Middle frontal gyrus (tissue), 1 donor: Measurements from ENCODE around the gene RFPL2.
"Not testable (repeated sequence)": the region's sequence is repeated elsewhere in the genome, so short reads cannot be mapped to it uniquely, and the experiment has no call there.

ENCODE experiments used
- DNase-seq: peaks from one replicate; pipeline ENCODE4 v3.0.0-alpha.2; 2015; ENCODE audit warnings: low spot score; ENCODE audit errors: extremely low spot score

The RFPL2 gene

DNA sequence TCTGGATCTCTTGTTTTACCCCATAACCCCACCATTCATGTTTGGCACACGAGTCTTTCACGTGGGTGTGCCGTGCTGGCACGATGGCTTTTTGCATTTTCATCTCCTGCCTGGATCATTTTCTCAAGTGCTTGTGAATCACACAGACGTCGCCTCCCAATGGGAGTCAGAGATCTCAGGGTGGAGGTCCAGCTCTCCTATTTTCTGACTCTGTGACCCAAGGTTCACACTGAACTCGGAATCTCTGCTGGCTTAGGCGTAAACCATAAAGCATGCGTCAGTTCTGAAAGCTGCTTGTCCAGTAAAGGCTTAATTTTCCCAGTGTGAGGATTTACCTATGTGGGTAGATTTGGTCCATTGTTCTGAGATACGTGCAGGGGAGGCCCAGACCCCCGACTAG, 29.8 kb downstream of the RFPL2 start:
- no peak for DNase-seq

DNA sequence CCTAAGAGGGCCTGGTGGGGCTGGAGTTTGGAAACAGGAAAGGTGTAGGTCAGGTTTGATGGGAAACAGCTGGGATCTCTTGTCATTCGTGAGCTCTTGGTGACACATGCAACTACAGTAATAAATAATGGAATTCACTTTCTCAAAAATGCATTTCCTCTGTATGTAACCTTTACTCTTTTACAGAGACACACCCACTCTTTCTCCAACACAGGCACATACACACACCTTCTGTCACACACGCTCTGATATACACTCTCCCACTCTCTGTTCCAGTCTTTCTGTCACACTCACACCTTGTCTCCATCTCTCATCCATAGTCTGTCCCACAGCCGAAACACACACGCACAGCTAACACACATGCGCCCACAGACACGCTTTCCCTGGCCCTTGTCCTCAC, 39.2 kb downstream of the RFPL2 start:
- DNase-seq = no peak

DNA sequence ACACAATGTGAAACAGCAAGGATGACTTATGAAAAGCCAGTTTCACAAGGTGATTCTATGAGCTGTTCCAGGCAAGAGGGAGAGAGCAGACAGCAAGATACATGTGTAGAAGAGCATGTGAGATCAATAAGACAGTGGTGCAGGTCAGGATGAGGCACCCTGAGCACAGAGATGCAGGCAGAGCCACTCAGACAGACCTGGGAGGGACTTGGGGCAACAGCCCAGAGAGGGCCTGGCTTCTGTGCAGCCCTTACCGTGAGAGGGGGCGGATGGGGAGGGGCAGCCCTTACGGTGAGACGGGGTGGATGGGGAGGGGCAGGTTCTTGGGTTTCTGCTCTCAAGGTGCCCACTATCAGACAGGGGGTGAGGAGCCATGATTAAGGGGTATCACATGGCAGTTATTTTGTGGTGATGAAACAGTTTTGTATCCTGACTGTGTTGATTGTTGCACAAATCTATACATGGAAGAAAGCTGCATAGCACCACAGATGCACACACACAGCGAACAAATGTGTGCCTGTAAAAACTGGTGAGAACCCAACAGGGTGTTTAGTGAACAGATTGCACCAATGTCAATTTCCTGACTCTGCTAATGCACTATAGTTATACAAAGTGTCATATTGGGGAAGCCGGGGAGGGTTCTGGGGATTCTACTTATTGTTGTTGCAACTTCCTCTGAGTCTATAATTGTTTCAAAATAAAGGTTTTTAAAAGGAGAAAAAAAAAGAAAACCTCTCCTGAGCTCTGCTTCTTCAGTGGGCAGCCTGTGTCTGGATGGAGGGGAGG, 40.6 kb downstream of the RFPL2 start:
- DNase-seq = no peak

DNA sequence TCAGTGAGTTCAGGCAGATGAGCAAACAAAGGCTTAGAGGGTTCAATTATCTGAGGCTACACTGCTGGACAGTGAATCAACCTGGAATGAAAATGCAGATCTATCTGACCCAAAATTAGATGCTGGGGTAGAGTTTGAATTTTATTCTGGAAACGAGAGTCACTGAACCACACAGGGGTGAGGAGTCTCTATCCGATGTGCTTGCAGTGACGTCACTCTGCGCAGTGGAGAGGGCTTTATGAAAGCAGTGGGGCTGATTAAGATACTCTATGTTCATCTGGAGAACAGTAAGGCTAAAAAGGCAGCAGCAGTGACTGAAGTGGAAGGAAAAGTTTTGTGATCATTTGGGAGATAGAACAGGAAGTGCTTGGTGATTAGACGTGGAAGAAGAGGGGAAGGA, 44.5 kb downstream of the RFPL2 start:
- not testable (repeated sequence) for DNase-seq

DNA sequence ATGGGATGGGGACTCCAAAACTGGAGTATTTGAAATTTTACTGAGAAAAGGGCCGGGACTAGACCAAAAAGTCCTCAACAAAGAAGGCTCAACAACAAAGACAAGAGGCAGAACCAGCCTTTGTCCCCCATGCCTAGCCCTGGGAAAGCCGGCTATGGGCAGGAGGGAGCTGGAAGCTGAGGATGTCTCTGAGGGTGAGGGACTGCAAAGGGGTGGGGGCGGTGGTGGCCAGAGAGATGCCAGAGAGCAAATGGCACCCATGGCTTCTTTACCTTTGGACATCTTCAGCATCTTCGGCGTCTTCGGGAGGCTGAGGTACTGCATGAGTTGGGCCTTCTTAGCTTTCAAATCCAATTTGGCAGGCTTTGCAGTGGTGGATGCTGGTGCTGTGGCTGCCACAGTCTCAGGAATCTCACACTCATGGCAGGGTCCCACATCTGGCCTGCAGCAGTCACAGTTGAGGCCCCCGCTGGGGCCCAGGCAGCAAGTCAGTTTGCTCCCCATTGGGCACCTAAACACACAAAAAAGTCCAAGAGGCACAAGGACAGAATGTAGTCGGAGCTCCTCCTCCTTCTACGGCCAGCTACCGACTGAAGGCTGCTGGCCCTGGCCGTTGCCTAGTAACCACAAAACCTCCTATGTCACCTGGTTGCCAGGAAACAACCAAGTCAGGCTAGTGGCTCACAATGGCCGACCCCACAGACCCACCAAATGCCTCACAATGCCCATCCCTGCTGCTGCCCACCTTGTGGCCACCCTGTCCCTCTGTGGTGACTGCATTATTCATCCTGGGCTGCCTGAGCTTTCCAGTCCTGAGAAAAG, 46.0 kb downstream of the RFPL2 start, which contains the start of gene C22orf42:
C22orf42 (minus strand) TSS at position 592 of the 822 bp plus-strand sequence; CDS start at position 504, 88 bp downstream.
- no peak for DNase-seq

DNA sequence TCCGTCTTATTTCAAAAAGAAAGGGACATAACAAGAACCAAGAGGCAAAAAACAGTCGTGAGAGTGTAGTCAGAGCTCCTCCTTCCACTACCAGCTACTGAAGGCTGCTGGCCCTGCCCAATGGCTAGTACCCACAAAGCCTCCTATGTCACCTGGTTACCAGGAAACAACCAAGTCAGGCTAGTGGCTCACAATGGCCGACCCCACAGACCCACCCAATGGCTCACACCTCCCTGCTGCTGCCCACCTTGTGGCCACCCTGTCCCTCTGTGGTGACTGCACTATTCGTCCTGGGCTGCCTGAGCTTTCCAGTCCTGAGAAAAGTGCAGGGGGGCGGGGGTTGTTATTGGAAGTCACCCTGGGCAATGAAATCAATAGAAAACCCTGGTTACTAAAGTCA, 47.2 kb downstream of the RFPL2 start:
- not testable (repeated sequence) for DNase-seq

DNA sequence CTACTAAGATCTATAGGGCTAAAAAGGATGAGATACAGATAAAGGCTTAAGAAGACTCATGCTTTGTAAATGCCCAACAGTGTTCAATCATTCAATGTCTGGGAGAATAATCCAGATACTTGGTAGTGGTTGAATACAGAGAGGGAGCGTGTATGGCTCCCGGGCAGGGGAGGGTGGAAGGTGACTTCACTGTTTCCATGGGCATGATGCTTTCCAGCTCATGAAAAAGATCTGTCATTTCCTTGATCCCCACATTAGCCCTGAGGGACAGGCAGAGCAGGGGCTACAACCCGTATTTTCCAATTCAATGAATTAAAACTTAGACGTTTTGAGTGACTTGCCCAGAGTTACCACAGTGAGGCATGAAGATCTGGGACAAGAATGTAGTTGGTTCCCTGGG, 50.1 kb downstream of the RFPL2 start:
- not testable (repeated sequence) for DNase-seq

DNA sequence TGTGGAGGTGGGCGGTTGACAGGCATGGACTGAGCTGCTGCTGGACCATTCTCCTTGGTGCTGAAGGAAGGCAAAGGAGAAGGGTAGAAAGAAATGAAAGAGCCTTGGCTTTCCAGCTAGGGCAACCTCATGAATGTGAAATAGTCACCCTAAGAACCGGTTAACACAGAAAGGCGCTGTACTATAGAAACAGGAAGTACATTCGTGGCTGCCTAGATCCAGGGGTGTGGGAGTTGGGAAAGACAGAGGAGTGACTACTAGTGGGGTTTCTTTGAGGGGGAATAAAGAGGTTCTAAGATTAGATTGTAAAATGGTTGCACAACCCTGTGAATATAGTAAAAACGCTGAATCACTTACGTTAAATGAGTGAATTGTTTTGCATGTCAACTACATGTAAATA, 53.2 kb downstream of the RFPL2 start:
- not testable (repeated sequence) for DNase-seq

DNA sequence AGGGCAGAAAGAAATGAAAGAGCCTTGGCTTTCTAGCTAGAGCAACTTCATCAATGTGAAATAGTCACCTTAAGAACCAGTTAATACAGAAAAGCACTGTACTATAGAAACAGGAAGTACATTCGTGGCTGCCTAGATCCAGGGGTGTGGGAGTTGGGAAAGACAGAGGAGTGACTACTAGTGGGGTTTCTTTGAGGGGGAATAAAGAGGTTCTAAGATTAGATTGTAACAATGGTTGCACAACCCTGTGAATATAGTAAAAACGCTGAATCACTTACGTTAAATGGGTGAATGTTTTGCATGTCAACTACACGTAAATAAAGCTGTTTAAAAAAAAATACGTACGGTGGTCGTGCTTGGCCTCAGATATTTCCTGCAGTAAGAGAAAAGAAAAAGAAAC, 54.2 kb downstream of the RFPL2 start:
- DNase-seq = not testable (repeated sequence)

DNA sequence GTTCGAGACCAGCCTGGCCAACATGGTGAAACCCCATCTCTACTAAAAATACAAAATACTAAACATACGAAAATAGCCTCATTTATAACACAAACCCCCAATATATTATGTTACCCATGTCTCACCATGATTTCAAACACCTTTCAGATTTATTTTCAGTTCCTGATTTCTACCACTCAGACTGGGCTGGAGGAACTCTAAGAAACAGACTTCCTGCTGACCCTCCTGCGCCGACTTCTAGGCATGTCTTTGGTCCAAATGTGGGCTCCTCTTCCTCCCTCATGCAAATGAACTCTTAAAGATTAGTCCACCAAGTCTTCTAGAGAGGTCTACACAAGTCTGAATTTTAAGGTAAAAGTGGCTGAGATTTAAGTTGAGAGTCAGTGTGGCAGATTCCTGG, 56.5 kb downstream of the RFPL2 start:
- not testable (repeated sequence) for DNase-seq

DNA sequence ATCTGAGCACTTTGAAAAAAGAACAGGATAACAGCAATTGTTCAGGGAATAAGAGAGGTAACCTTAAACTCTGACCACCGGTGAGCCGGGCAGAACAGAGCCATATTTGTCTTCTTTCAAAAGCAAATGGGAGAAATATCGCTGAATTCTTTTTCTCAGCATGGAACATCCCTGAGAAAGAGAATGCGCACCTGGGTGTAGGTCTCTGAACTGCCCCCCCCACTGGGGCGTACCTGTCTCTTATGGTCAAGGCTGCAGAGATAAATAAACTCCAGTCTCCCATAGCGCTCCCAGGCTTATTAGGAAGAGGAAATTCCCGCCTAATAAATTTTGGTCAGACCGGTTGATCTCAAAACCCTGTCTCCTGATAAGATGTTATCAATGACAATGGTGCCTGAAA, 57.7 kb downstream of the RFPL2 start:
- DNase-seq = not testable (repeated sequence)

DNA sequence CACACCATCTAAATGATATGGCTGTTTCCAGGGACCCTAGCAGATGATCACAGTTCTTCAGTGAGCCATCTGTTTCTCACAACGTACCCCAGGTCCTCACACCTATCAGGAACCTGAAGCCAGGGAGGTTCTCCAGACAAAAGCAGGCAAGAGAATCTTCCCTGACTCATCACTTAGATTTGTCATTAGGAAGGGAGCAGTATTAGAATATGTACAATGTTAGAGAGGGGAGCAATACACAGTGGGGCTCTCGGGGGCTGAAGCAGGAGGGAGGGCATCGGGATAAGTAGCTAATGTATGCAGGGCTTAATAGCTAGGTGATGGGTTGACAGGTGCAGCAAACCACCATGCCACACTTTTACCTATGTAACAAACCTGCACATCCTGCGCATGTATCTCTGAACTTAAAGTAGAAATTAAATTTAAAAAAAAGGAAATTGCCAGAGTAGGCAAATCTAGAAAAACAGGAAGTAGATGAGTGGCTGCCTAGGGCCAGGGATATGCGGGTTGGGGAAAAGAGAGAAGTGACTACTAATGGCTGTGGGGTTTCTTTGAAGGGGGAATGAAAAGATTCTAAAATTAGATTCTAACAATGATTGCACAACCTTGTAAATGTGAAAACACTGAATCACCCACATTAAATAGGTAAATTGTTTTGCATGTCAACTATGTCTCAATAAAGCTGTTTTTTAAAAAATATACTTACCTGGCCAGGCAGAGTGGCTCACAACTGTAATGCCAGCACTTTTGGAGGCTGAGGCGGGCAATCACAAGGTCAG, 60.2 kb downstream of the RFPL2 start:
- no peak for DNase-seq

DNA sequence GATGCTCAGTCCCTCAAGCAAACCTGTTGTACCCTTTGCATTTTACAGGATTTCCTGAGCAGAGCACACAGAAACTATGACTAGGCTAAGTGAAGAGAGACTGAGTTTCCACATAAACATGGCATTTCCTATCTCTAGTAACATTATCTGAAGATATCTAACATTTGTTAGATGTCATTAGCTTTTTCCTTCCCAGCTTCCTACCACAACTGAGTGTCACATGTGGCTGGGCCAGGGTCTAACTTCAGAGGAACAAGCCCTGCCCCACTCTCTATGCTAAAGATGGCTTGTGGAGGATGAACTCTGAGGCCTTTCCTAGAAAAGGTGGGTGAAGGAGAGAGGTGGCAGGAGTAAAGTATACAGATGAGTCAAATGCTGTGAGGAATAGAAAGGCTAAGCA, 62.3 kb downstream of the RFPL2 start:
- DNase-seq = no peak

DNA sequence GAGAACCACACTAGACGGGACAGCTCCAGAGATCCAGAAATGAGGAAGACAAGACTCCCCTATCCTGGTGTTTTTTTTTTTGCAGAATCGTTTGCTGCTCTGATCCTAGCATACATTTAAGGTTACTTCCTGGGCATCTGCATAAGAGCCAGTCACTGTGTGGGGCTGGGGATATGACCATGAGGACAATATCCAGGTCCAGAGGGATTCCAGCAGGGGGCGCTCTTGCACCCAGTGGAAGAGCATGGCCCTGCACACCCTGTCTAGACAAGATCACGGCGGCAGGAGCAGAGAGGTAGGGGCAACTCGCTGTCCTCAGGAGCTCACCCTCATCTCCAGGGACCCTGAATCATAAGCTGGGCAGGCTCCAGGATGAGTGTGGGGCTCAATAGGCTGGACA, 64.2 kb downstream of the RFPL2 start:
- DNase-seq = not testable (repeated sequence)
